OCI-LY1 (cell line): Measurements from ENCODE around the gene REEP6.

Source experiments
- H2AFZ ChIP-seq: fragments of 200-600 bp; sonication (generic), shearing (Covaris generic); 2 replicates; pipeline ENCODE4 v1.6.0; 2014; ENCODE audit warnings: antibody characterized with exemption, mild to moderate bottlenecking, low read length
- H3F3A ChIP-seq: fragments of 200-600 bp; sonication (generic), shearing (Covaris generic); 2 replicates; pipeline ENCODE4 v1.6.0; 2014; ENCODE audit warnings: mild to moderate bottlenecking, antibody characterized with exemption, low read length, moderate library complexity; ENCODE audit not compliant: insufficient read depth
- H3K27ac ChIP-seq: fragments of 200-600 bp; sonication (generic); 2 replicates; pipeline ENCODE4 v1.5.1; 2014; ENCODE audit warnings: low read length, mixed run types, mild to moderate bottlenecking, low read depth; ENCODE audit not compliant: poor library complexity, severe bottlenecking
- H3K27me3 ChIP-seq: fragments of 200-600 bp; sonication (generic); 2 replicates; pipeline ENCODE4 v1.6.0; 2014; ENCODE audit warnings: antibody characterized with exemption, mild to moderate bottlenecking, low read length, moderate library complexity; ENCODE audit not compliant: insufficient read depth
- H3K36me3 ChIP-seq: fragments of 200-600 bp; sonication (generic); 2 replicates; pipeline ENCODE4 v1.6.1; 2014; ENCODE audit warnings: mild to moderate bottlenecking, antibody characterized with exemption, low read length, moderate library complexity, mixed read lengths; ENCODE audit not compliant: insufficient read depth
- H3K4me1 ChIP-seq: fragments of 200-600 bp; sonication (generic); 2 replicates; pipeline ENCODE4 v1.5.1; 2014; ENCODE audit warnings: mild to moderate bottlenecking, low read length, moderate library complexity; ENCODE audit not compliant: insufficient read depth, severe bottlenecking
- H3K4me2 ChIP-seq: fragments of 200-600 bp; sonication (generic), shearing (Covaris generic); 2 replicates; pipeline ENCODE4 v1.6.1; 2014; ENCODE audit warnings: low read length
- H3K4me3 ChIP-seq: fragments of 200-600 bp; sonication (generic); 2 replicates; pipeline ENCODE4 v1.5.1; 2014; ENCODE audit warnings: low read length, low read depth, mild to moderate bottlenecking, mixed read lengths; ENCODE audit not compliant: poor library complexity, severe bottlenecking
- H3K79me2 ChIP-seq: fragments of 200-600 bp; shearing (Covaris generic); 2 replicates; pipeline ENCODE4 v1.6.1; 2016; ENCODE audit warnings: mixed run types, low read length, mixed read lengths; ENCODE audit not compliant: insufficient read depth
- H3K9ac ChIP-seq: fragments of 200-600 bp; sonication (generic), shearing (Covaris generic); 2 replicates; pipeline ENCODE4 v1.6.1; 2014; ENCODE audit warnings: mild to moderate bottlenecking, low read length, mixed read lengths
- H3K9me2 ChIP-seq: fragments of 200-600 bp; sonication (generic), shearing (Covaris generic); 2 replicates; pipeline ENCODE4 v1.6.1; 2014; ENCODE audit warnings: low read depth, mild to moderate bottlenecking, low read length, mixed read lengths
- H3K9me3 ChIP-seq: fragments of 200-600 bp; shearing (Covaris generic); 2 replicates; pipeline ENCODE4 v1.6.1; 2014; ENCODE audit warnings: low read length, mixed read lengths
- H4K20me1 ChIP-seq: fragments of 200-600 bp; sonication (generic), shearing (Covaris generic); 2 replicates; pipeline ENCODE4 v1.6.0; 2016; ENCODE audit warnings: mild to moderate bottlenecking, low read length; ENCODE audit not compliant: insufficient read depth
- EZH2 ChIP-seq: fragments of 200-600 bp; sonication (generic), shearing (Covaris generic); IDR thresholded peaks from 2 replicates; pipeline ENCODE4 v1.8.0; 2017; ENCODE audit warnings: borderline replicate concordance, mixed run types, mild to moderate bottlenecking, antibody characterized with exemption, low read length, moderate library complexity, mixed read lengths
- TF ChIP-seq, protein P1 (sequence below): fragments of 200-600 bp; sonication (generic), shearing (Covaris generic); IDR thresholded peaks from 2 replicates; pipeline ENCODE4 v1.5.1; 2017; ENCODE audit warnings: mild to moderate bottlenecking, antibody characterized with exemption, low read length, moderate library complexity, mixed read lengths

The REEP6 gene

DNA sequence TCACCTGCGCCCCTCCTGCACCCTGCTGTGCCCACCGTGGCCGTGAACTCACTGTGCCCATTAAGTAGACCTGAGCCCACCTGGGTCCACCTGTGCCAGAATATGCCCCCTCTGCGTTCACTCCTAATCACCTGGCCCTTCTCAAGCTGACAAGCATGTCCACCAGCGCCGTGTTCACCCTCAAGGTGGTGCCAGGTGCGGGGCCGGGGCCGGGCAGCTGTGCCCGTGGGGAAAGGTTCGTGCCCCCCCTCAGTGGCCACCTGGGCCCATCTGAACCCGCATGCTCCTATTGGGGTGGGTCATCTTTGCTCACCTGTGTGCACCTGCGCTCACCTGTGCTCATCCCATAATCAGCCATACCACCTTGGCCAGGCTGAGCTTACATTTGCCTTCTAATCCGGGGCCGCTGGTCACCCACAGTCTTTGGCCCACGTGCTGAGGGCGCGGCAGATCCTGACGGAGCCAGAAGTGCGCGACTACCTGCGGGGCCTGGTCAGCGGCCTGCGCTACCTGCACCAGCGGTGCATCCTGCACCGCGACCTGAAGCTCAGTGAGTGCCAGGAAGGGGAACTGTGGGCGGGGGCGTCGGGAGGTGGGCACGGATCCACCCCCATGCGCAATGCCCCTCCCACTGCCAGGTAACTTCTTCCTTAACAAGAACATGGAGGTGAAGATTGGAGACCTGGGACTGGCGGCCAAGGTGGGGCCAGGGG, 35.2 kb downstream of the REEP6 start:
- Histone ChIP-seq H3K4me1 (no peaks in the 10 kb centered on the region), H3K9ac (no peak overlapping the region), H3K79me2 (no peaks in the 10 kb centered on the region), H2AFZ (no peak overlapping the region), H3K27ac (no peak overlapping the region), H3K36me3 (no peaks in the 10 kb centered on the region), H4K20me1 (no peaks in the 10 kb centered on the region), H3F3A (no peaks in the 10 kb centered on the region), H3K4me2 (no peak overlapping the region), H3K4me3 (no peak overlapping the region), H3K9me3 (no peaks in the 10 kb centered on the region), H3K9me2 (no peaks in the 10 kb centered on the region), H3K27me3 (peaks cover 6% of the 10 kb centered on the region; the same call in 1 of the 2 replicates)
- TF ChIP-seq, protein P1, sequence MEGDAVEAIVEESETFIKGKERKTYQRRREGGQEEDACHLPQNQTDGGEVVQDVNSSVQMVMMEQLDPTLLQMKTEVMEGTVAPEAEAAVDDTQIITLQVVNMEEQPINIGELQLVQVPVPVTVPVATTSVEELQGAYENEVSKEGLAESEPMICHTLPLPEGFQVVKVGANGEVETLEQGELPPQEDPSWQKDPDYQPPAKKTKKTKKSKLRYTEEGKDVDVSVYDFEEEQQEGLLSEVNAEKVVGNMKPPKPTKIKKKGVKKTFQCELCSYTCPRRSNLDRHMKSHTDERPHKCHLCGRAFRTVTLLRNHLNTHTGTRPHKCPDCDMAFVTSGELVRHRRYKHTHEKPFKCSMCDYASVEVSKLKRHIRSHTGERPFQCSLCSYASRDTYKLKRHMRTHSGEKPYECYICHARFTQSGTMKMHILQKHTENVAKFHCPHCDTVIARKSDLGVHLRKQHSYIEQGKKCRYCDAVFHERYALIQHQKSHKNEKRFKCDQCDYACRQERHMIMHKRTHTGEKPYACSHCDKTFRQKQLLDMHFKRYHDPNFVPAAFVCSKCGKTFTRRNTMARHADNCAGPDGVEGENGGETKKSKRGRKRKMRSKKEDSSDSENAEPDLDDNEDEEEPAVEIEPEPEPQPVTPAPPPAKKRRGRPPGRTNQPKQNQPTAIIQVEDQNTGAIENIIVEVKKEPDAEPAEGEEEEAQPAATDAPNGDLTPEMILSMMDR: no peak
- no peak for TF ChIP-seq EZH2

DNA sequence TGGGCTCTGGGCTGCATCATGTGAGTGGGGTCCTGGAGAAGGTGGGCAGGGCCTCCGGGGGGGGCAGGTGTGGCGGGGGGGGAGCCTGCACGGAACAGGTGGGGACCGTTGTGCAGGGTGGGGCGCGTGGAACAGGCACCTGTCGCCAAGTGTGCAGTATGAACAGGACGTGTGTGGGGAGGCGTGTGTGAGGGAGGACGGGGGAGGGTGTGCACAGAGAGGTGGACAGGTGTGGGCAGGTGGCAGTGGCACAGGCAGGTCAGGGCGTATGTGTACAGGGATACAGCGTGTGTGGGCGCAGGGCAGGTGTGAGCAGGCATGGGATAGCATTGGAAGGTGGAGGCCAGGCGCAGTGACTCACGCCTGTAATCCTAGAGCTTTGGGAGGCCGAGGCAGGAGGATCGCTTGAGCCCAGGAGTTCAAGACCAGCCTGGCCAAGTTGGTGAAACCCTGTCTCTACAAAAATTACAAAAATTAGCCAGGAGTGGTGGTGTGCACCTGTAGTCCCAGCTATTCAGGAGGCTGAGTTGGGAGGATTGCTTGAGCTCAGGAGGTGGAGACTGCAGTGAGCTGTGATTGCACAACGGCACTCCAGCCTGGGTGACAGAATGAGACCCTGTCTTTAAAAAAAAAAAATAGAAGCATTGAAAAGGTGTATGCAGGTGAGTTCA, 36.1 kb downstream of the REEP6 start:
- Histone ChIP-seq H3K9me2 (no peaks in the 10 kb centered on the region), H3K4me3 (no peak overlapping the region), H3K27ac (no peak overlapping the region), H3K36me3 (no peaks in the 10 kb centered on the region), H3K4me2 (no peak overlapping the region), H4K20me1 (no peaks in the 10 kb centered on the region), H3K79me2 (no peaks in the 10 kb centered on the region), H3K9ac (no peak overlapping the region), H3F3A (no peaks in the 10 kb centered on the region), H3K9me3 (no peaks in the 10 kb centered on the region), H2AFZ (no peak overlapping the region), H3K4me1 (no peaks in the 10 kb centered on the region), H3K27me3 (peaks cover 11% of the 10 kb centered on the region; the same call in 1 of the 2 replicates)
- TF ChIP-seq, protein P1: no peak
- TF ChIP-seq EZH2: no peak

DNA sequence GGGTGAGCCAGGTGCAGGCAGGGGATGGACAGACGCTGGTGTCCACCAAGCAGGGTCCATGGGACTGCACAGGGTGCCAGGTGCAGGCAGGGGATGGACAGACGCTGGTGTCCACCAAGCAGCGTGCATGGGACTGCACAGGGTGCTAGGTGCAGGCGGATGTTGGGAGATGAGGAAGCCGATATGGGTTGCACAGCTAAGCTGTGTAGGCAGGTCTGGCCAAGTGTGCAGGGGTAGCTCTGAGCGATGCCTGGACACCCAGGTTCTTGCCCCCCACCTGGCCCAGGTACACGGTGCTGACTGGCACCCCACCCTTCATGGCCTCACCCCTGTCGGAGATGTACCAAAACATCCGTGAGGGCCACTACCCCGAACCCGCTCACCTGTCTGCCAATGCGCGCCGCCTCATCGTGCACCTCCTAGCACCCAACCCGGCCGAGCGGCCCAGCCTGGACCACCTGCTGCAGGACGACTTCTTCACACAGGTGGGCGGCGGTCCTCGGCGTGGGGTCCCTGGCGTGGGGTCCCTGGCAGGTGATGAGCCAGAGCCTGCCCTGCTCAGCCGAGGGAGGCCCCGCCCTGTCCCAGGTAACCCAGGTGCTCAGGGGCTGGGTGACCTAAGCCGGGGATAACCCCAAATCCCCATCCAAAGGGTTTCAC, 36.8 kb downstream of the REEP6 start:
- H3K9ac ChIP-seq: no peak overlapping the region
- no peaks in the 10 kb centered on the region for H3K4me1 ChIP-seq
- H3K4me2 ChIP-seq: no peak overlapping the region
- H2AFZ ChIP-seq: no peak overlapping the region
- H3K36me3 ChIP-seq: no peaks in the 10 kb centered on the region
- no peak overlapping the region for H3K4me3 ChIP-seq
- H3K79me2 ChIP-seq: no peaks in the 10 kb centered on the region
- peaks cover 11% of the 10 kb centered on the region; the same call in 1 of the 2 replicates for H3K27me3 ChIP-seq
- no peaks in the 10 kb centered on the region for H3K9me2 ChIP-seq
- H3K9me3 ChIP-seq: no peaks in the 10 kb centered on the region
- H3F3A ChIP-seq: no peaks in the 10 kb centered on the region
- TF ChIP-seq EZH2: no peak
- TF ChIP-seq, protein P1: no peak
- H4K20me1 ChIP-seq: no peaks in the 10 kb centered on the region
- no peak overlapping the region for H3K27ac ChIP-seq
